GM08714 (cell line): ENCODE data around the gene HAX1.
"Not testable (repeated sequence)": the region's sequence is repeated elsewhere in the genome, so short reads cannot be mapped to it uniquely, and the experiment has no call there.

ENCODE experiments used
- H3K4me3 ChIP-seq: fragments of 200-500 bp; sonication (Bioruptor generic); 2 replicates; pipeline ENCODE4 v1.5.1; 2014; ENCODE audit warnings: mild to moderate bottlenecking, low read length, inconsistent platforms
- ZNF274 ChIP-seq: IDR thresholded peaks from 2 replicates; pipeline ENCODE4 v1.6.1; 2012; ENCODE audit warnings: mild to moderate bottlenecking, low read depth, low read length

The HAX1 gene

DNA sequence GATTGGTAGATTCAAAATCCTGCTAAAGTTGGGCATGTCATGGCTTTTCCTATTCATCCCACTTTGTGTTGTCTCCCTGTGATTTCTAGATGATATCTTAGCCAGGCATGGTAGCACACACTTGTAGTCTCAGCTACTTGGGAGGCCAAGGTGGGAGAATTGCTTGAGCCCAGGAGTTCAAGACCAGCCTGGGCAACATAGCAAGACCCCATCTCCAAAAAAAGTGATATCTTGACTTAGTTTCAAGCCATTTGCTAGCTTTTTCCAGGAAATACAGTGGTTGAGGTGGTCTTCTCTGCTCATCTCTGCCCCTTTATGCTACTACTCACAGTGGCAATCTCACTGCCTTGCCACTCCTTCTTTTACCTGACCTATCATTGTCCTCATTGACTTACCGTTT is 12.3 kb upstream of the HAX1 start:
- TF ChIP-seq ZNF274, result no peak
- H3K4me3 ChIP-seq, result no peak overlapping the region

DNA sequence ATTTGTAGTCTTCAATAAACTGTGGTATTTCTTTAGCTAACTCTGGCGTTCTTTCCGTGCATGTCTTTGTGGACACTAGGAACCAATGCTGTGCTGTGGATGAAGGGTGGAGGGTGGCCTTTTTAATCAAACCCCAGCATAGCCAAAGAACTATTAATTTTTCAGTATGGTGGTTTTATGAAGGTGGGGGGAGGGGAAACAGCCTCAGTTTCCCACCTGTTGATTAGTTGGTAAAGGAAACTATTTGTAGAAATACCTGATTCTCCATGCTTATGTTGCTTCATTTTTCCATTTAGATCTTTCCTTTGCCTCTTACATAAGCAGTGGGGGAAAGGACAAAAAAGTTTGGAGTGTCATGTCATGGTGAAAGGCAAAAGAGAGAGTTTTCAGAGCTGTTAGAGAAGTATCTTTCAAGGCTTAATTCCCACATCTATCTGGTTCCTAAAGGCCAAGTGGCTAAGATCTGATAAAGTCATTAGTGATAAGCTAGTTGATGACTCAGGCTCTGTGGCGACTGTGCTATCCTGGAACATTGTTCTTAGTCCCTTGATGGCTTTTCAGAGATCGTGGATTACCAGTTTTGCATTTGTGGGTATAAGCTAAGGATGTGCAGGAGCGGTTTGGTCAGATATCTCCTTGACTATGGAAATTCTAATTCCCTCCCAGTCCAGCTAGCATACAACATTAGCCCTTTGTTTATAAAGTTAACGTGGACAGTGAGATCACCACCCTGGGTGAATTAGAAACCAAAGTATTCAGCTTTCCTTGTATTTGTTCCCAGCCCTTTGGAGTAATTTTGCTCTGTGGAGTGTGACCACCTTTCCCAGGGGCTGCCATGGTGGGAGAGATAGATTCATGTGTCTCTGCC is 8.7 kb upstream of the HAX1 start:
- TF ChIP-seq ZNF274, result no peak
- H3K4me3 ChIP-seq, result no peak overlapping the region

DNA sequence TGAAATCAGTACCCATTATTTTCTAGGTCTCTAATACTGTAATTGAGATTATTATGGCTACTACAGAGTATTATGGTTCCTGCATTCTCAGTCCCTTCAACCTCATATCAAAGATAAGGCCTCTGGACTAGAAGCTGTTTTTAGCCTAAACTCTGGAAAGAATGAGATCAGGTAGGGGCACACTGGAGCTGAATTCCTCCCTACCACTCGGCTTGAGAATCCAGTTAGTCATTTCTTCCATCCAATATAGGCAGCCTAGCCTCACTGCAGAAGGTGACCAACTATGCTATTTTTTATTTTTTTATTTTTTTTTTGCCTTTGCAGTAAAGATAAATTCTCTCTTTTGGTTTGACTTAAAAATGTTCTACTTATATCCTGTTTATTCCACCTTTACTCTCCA is 8.0 kb upstream of the HAX1 start:
- no peak overlapping the region for H3K4me3 ChIP-seq
- no peak for TF ChIP-seq ZNF274

DNA sequence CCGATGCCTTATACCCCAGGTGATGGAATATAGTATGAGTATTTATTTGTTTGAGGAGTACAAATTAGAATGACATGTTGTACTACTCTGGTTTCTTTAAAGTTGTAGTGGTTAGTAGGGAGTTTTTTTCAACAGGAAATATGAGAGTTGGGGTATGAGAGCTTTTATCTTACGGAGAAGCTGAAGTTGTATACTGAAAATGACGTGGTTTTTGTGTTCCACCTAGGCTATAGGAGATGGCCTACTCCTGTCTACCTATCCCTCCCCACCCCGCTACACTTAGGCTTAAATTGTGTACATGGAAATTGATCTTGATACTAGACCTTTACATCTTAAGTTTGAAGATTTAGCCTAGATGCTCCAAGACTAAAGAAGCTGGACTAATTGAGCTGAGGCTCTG is 6.8 kb upstream of the HAX1 start:
- no peak for TF ChIP-seq ZNF274
- H3K4me3 ChIP-seq, result no peak overlapping the region

DNA sequence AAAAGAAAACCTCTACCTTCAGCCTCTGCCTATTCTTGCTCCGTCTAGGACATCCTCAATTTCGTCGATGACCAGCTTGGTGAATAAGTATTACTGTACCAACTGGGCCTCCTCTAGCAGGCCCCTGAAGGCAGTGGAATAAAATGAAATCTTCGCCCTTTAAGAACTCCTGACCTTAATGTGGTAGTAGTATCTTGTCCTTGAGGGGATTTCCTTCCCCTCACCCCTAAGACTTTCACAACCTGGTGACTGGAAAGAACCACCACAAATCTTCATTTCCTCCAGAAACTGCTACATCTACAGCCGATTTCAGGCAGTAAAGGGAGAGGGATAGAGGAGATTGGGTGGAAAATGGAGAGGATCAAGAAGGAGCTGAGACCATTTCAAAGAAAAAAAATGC is 1.6 kb upstream of the HAX1 start:
- no peak for TF ChIP-seq ZNF274

DNA sequence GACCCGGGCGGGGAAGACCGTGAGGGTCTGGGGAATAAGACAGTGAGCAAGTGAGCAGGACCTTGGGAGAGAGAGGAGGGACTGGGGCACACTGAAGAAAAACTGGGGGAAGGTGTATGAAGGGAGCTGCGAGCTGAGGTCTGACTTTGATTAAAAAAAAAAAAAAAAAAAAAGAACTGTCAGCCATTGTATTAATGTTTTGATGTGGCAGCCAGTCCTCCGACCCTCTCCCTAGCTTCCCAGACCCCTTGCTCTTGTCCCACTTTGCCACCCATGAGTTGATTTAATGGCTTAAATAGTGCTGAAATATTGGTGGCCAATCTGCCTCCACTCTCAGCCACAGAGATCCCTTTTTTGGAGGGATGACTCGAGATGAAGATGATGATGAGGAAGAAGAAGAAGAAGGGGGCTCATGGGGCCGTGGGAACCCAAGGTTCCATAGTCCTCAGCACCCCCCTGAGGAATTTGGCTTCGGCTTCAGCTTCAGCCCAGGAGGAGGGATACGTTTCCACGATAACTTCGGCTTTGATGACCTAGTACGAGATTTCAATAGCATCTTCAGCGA is 652 bp downstream of the HAX1 start:
- peak overlapping the region; percentile 92 for H3K4me3 ChIP-seq
- TF ChIP-seq ZNF274, result no peak

More for the DNA sequence above, 1.6 kb upstream of the HAX1 start:
- H3K4me3 ChIP-seq, result no peak overlapping the region

DNA sequence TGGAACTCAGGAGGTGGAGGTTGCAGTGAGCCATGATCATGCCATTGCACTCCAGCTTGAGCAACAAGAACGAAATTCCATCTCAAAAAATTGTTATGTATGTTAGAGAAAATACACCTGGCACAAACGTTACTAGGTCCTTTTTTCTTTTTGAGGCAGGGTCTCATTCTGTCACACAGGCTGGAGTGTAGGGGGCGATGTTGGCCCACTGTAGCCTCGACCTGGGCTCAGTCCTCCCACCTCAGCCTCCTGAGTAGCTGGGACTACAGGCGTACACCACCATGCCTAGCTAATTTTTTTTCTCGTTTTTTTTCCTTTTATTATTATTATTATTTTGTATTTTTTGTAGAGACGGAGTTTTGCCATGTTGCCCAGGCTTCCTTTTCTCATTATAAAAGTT is 4.4 kb downstream of the HAX1 start:
- no peak overlapping the region for H3K4me3 ChIP-seq
- TF ChIP-seq ZNF274, result no peak

DNA sequence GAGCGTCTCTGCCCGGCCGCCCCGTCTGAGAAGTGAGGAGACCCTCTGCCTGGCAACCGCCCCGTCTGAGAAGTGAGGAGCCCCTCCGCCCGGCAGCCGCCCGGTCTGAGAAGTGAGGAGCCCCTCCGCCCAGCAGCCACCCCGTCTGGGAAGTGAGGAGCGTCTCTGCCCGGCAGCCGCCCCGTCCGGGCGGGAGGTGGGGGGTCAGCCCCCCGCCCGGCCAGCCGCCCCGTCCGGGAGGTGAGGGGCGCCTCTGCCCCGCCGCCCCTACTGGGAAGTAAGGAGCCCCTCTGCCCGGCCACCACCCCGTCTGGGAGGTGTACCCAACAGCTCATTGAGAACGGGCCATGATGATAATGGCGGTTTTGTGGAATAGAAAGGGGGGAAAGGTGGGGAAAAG is 15.2 kb downstream of the HAX1 start:
- H3K4me3 ChIP-seq, result not testable (repeated sequence)

DNA sequence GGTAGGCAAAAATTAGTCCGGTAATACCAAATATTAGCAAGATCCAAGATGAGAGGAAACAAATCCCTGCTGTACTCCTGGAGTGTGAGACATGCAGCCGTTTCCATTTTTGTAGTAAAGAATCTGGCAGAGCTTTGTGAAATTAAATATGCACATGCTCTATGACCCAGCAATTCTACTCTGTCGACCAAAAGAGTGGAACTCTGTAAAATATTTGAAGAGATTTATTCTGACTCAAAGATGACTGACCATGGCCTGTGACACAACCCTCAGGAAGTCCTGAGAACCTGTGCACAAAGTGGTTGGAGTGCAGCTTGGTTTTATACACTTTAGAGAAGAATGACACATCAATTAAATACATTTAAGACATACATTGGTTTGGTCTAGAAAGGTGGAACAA is 16.2 kb downstream of the HAX1 start:
- no peak for TF ChIP-seq ZNF274
- H3K4me3 ChIP-seq, result no peak overlapping the region

DNA sequence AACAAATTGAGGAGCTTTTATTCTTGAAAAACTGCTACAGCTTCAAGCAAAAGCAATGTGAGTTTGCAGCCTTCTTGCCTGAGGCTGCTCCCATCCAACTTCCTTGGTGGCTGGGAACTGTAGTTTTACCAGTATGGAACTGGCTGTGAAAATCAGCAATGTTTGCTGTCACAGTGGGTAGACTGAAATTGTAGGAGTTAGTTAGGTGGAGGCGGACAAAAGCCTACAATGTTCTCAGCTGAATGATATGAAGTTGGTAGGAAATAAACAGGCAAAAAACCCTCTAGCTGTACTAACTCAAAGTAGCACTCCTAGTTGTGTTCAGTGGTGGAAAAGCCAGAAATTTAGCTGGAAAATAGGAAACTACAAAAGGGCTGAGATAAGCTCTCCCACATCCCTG is 18.5 kb downstream of the HAX1 start:
- TF ChIP-seq ZNF274, result no peak
- no peak overlapping the region for H3K4me3 ChIP-seq

DNA sequence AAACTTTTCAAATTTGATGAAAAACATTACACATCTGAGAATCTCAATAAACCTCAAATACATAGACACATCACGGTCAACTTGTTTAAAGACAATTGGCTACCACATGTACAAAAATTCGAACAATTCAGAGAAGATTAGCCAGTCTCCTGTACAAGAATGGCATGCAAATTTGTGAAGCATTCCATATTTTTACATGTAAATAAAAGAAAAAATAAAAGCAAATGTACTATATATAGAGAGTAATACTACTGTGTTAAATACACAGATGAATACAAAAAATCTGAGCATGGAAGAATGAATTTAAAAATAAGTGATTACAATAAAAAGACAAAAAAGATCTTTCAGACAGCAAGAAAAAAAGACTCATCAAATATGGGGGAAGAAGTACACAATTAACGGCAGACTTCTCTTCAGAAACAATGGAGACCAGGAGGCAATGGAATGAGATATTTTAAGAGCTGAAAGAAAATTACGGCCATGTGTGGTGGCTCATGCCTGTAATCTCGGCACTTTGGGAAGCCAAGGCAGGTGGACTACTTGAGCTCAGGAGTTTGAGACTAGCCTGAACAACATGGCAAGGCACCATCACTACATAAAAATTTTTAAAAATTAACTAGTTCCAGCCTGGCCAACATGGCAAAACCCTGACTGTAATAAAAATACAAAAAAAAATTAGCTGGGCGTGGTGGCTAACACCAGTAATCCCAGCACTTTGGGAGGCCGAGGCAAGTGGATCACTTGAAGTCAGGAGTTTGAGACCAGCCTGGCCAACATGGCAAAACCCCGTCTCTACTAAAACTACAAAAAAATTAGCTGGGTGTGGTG is 23.2 kb downstream of the HAX1 start:
- H3K4me3 ChIP-seq, result no peak overlapping the region
- TF ChIP-seq ZNF274, result no peak

DNA sequence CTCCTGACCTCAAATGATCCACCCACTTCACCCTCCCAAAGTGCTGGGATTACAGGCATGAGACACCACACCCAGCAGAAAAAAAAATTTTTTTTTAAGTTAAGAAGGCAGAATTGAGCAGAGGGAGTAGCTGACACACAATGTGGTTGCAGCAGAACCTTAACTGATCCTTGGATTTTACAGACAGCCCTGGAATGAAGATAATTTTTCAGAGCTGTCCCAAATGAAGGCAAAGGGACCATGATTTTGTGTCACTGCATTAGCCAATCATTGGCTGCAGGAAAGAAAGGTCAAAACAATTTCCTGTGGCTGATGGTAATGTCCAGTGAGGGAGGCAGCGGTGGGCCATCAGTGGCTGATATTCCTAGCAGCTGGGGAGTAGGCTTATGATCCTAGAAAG is 29.2 kb downstream of the HAX1 start:
- no peak for TF ChIP-seq ZNF274
- no peak overlapping the region for H3K4me3 ChIP-seq

DNA sequence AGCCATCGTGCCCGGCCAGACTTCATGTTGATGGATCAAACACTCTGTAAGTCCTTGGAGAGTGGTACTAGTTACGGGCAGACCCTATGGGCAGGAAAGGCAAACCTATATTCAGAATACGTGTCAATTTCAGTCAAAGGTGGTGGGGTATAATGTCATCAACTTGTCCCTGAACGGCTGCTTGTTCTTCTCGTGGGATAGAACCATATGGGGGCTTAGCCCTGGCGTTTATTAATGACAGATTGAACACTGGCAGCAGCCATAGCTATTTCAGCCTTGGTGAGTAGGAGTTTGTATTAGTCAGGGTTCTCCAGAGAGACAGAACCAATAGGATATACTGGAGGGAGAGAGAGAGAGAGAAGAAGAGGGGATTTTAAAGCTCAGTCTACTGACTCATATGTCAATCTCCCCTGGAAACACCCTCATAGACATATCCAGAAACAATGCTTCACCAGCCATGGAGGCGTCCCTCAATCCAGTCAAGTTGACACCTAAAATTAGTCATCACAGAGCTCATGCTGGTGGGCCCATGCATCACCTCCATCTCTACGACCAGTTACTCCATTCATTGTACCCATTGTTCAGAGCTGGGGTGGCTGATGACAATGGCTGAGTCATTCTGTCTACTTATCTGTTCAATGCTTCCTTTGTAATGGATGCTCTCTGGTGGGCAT is 32.4 kb downstream of the HAX1 start:
- TF ChIP-seq ZNF274, result no peak
- no peak overlapping the region for H3K4me3 ChIP-seq

DNA sequence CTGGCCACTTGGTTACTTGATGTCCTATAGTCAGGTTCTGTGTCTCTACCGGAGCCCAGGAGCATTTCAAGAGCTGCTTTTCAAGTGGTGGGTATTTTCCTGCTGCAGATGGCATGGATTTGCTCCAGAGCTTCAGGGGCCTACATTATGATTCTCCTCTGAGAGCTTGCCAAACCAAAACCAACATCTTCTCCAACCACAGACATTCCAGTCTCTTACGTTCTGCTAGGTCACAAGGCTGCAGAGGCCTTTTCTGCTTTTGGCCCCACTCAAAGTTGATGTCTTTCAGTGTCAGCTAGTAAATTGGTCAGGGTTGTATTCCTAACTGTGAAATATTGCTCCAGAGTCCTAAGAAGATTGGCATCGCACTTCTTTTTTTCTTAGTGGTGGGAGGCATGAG is 33.7 kb downstream of the HAX1 start:
- no peak overlapping the region for H3K4me3 ChIP-seq
- no peak for TF ChIP-seq ZNF274

DNA sequence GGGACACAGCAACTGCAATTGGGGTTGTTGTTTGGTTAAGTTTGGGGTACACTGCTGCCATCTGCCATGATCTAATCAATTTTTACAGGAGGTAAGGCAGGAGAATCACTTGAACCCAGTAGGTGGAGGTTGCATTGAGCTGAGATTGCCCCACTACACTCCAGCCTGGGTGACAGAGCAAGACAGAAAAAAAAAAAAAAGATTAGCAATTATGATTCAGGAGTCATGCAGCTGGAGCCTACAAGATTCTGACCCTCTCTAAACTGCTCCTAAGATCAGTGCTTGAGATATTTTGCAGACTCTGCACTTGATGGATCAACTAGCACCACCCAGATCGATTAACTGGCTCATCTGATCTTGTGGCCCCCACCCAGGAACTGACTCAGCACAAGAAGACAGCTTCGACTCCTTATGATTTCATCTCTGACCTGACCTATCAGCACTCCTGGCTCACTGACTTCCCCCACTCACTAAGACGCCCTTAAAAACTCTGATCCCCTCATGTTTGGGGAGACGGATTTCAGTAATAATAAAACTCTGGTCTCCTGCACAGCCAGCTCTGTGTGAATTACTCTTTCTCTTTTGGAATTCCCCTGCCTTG is 35.3 kb downstream of the HAX1 start:
- H3K4me3 ChIP-seq, result not testable (repeated sequence)

DNA sequence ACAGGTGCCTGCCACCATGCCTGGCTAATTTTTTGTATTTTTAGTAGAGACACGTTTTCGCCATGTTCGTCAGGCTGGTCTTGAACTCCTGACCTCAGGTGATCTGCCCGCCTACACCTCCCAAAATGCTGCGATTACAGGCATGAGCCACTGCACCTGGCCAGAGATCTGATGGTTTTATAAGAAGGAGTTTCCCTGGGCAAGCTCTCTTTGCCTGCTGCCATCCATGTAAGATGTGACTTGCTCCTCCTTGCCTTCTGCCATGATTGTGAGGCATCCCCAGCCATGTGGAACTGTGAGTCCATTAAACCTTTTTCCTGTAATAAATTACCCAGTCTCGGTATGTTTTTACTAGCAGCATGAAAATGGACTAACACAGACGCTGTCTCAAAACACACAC is 36.7 kb downstream of the HAX1 start:
- not testable (repeated sequence) for H3K4me3 ChIP-seq

DNA sequence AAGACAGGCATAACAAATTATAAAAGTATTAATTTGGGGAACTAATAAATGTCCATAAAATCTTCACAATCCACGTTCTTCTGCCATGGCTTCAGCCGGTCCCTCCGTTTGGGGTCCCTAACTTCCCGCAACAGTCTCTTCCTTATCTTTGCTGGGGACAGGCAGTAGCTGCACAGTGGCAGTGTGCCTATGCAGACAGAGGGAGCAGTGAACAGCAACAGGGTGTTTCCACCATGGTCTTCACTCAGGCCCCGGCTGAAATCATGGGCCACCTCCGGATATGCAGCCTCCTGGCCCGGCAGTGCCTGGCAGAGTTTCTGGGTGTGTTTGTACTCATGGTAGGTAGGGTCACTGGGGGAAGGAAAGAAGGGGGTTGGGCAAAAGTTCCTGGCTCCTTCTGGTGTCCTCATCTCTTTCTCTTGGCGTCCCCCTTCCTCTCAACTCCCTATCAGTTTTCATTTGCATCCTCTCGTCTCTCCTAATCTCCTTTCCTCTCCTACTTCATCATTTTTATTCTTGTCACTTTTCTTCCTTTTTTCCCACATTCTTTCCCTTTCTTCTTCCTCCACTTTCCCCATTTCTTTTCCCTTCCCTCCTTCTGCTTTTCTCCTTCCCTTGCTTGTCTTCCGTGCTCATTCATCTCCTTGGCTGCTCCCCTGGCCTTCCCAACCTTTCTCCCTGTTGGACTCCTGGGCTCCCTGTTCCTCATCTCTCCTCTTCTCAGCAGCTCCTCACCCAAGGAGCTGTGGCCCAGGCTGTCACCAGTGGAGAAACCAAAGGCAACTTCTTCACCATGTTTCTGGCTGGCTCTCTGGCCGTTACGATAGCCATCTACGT is 40.0 kb downstream of the HAX1 start:
- not testable (repeated sequence) for H3K4me3 ChIP-seq
